ENCODE data around the gene SLC26A11. TPM values are rescaled to one million over a fixed set of nuclear protein-coding genes. Genes with fewer than 3 reads are reported as not detected.

The SLC26A11 gene
- total RNA-seq, 1 experiment from 2014 or later: 26.5 TPM

- no peak overlapping the region for H3T11ph ChIP-seq (ENCODE audit: low read length)
- no peak overlapping the region for H2BK12ac ChIP-seq (ENCODE audit: insufficient read length, low read depth, low read length)
- H3K18ac ChIP-seq (ENCODE audit: insufficient read length, low read depth, low read length): no peak overlapping the region
- no peak for DNase-seq
- H3K9me3 ChIP-seq (ENCODE audit: control insufficient read depth, low read depth, low read length): no peaks in the 10 kb centered on the region
- no peak overlapping the region for H4K5ac ChIP-seq (ENCODE audit: insufficient read length, low read depth, low read length)
- H3K4me2 ChIP-seq (ENCODE audit: insufficient read depth, insufficient read length, low read length): no peak overlapping the region
- no peak overlapping the region for H4K91ac ChIP-seq (ENCODE audit: insufficient read length, low read depth, low read length)
- Mint-ChIP-seq H3K9me3 (no peaks in the 10 kb centered on the region), H3K27ac (no peak overlapping the region), H3K27me3 (ENCODE audit: low read depth) (no peaks in the 10 kb centered on the region), H3K36me3 (ENCODE audit: insufficient read depth in 1 of 3, low read depth in 3 of 3) (peaks cover 13 to 42% (median 37%) of the 10 kb centered on the region in 3 experiments; a peak in 6 of 7 replicates), H3K4me3 (no peak overlapping the region), H3K4me1 (peaks cover under 1% of the 10 kb centered on the region in 2 experiments)
- WGBS (ENCODE audit: extremely low coverage, insufficient read length, low lambda C conversion rate): no CpG with 5 or more reads among the region's 48 CpGs
- H2BK120ac ChIP-seq (ENCODE audit: low read depth, low read length, poor library complexity, severe bottlenecking): no peak overlapping the region
- H3K79me1 ChIP-seq (ENCODE audit: insufficient read depth, low read depth, low read length, poor library complexity, severe bottlenecking): no peaks in the 10 kb centered on the region
- H3K14ac ChIP-seq (ENCODE audit: insufficient read depth, low read length): no peak overlapping the region; the same call in 1 of the 2 replicates
- no peak overlapping the region for H3K4ac ChIP-seq (ENCODE audit: low read depth, low read length)
- no peaks in the 10 kb centered on the region for H3K27me3 ChIP-seq (ENCODE audit: insufficient read depth, low read length)
- TF ChIP-seq CTCF (conservative IDR thresholded peaks at IDR 0.05): no peak
- H3K79me2 ChIP-seq (ENCODE audit: insufficient read depth, low read length): no peaks in the 10 kb centered on the region
- H2BK15ac ChIP-seq (ENCODE audit: low read depth, low read length): no peak overlapping the region
- H3K56ac ChIP-seq (ENCODE audit: insufficient read length, low read depth, low read length): no peak overlapping the region
- H4K20me1 ChIP-seq (ENCODE audit: control insufficient read depth, insufficient read depth, insufficient read length): no peaks in the 10 kb centered on the region
- H2BK5ac ChIP-seq (ENCODE audit: insufficient read length, low read length): no peak overlapping the region
- H3K4me1 ChIP-seq (ENCODE audit: insufficient read depth, low read length): no peaks in the 10 kb centered on the region
- H2AFZ ChIP-seq (ENCODE audit: low read length): no peak overlapping the region
- H2AK5ac ChIP-seq (ENCODE audit: insufficient read length, low read length): no peak overlapping the region
- H3K23ac ChIP-seq (ENCODE audit: insufficient read length, low read depth, low read length): no peak overlapping the region
- H3K23me2 ChIP-seq (ENCODE audit: insufficient read length, low read depth, low read length, poor library complexity, severe bottlenecking): peaks cover 1% of the 10 kb centered on the region
- no peak overlapping the region for H2BK20ac ChIP-seq (ENCODE audit: low read depth, low read length, poor library complexity, severe bottlenecking)
- H3K27ac ChIP-seq (ENCODE audit: insufficient read length, low read depth, low read length): no peak overlapping the region
- H4K8ac ChIP-seq (replicated peaks; ENCODE audit: insufficient read length, low read depth, low read length): no peak overlapping the region
- no peak overlapping the region for H3K9ac ChIP-seq (ENCODE audit: extremely low read depth, insufficient read length, low read length)
These were observed 6.0 kb upstream of the SLC26A11 start for GRCh38 chr17:80214012-80214877.
